Activated CD8-positive, alpha-beta T cell treated with anti-CD3 and anti-CD28 coated beads for 36 hours (primary cell): ENCODE results near the gene TUBAL3. TPM values are rescaled to one million over a fixed set of nuclear protein-coding genes. Genes with fewer than 3 reads are reported as not detected.

Experiments used
- ATAC-seq: fragments of 200-7000 bp; cut with Tn5 transposase; one replicate; pipeline ENCODE4 v1.10.0; 2021; ENCODE audit warnings: mild to moderate bottlenecking, moderate library complexity
- CTCF ChIA-PET: fragments of 350-600 bp; sonication (Branson Sonifier 250); formaldehyde crosslinking; loops from one replicate; lab custom pipeline; 2021; ENCODE audit warnings: antibody characterized with exemption; lab: Charles Lee
- POLR2A ChIA-PET: fragments of 350-600 bp; sonication (Branson Sonifier 250); formaldehyde crosslinking; loops from one replicate; lab custom pipeline; 2021; ENCODE audit warnings: antibody characterized with exemption; lab: Charles Lee
- DNase-seq: peaks from one replicate; pipeline ENCODE4 v3.0.0-alpha.2; 2020
- H3K27ac Mint-ChIP-seq: one replicate; pipeline ENCODE4 v1.8.0; 2021; ENCODE audit warnings: mild to moderate bottlenecking, mixed read lengths
- H3K27me3 Mint-ChIP-seq: one replicate; pipeline ENCODE4 v1.8.0; 2021; ENCODE audit warnings: mixed read lengths
- H3K36me3 Mint-ChIP-seq: one replicate; pipeline ENCODE4 v1.8.0; 2021; ENCODE audit warnings: low read depth, mixed read lengths
- H3K4me1 Mint-ChIP-seq: one replicate; pipeline ENCODE4 v1.8.0; 2021; ENCODE audit warnings: low read depth, mixed read lengths
- H3K4me3 Mint-ChIP-seq: one replicate; pipeline ENCODE4 v1.8.0; 2021; ENCODE audit warnings: mild to moderate bottlenecking, moderate library complexity, mixed read lengths
- H3K9me3 Mint-ChIP-seq: one replicate; pipeline ENCODE4 v1.8.0; 2021; ENCODE audit warnings: mixed read lengths
- CTCF ChIP-seq: fragments of 200-600 bp; IDR thresholded peaks from one replicate; pipeline ENCODE4 v1.8.0; 2022; ENCODE audit warnings: antibody characterized with exemption, mild to moderate bottlenecking
- intact Hi-C: fragments of 100-400 bp; cut with micrococcal nuclease; formaldehyde crosslinking; loops from one replicate; pipeline ENCODE4 v1.10.0; 2022
- total RNA-seq, 2 experiments: library from RNA; stranded (reverse); gene quantifications; one replicate each; pipeline ENCODE4 v1.2.3, GENCODE V29; 2021

The TUBAL3 gene
- total RNA-seq, 2 experiments from 2014 or later, result not detected

GRCh38 chr10:5423771-5424170, 19.1 kb upstream of the TUBAL3 start:
- intact Hi-C loops, result no loop called here
- no peak for DNase-seq
- no peak for TF ChIP-seq CTCF
- ChIA-PET CTCF (interaction anchor here (1.2 to 2.4 kb wide), 3 partner anchors 10 to 206 kb away, joined by 3 to 12 read pairs (median 4); no protein-coding TSS in a partner anchor), POLR2A (interaction anchor here (0.7 kb wide), 1 partner anchor 498 kb away, joined by 3 read pairs; no protein-coding TSS in a partner anchor)
- ATAC-seq, result no peak
- Mint-ChIP-seq H3K4me3 (no peak overlapping the region), H3K36me3 (peaks cover 10% of the 10 kb centered on the region), H3K9me3 (peaks cover 12% of the 10 kb centered on the region), H3K27ac (no peak overlapping the region), H3K27me3 (no peaks in the 10 kb centered on the region), H3K4me1 (peaks cover 2% of the 10 kb centered on the region)

DNA sequence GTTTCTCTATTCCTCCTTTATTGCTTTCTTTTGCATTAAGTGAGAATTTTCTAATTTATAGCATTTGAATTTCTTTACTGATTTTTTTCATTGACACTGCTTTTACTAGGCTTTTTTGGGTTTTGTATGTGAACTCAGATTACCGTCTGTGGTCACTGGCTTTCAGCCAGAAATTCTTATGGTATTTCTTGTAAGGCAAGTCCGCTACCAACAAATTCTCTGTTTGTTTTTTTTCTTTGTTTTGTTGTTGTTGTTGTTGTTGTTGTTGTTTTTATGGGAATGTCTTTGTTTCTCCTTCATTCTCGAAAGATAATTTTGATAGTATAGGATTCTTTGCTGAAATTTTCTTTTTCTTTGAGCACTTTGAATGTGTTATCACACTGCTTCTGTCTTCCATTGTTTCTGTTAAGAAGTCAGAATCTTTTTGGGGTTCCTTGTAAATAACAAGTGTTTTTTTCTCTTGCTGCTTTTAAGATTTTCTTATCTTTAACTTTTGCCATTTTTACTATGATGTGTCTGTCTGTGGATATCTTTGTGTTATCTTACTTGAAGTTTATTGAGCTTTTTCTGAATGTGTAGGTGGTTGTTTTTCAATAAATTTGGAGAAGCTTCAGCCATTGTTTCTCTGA, 15.0 kb upstream of the TUBAL3 start:
- CTCF ChIA-PET, result interaction anchor here (1.4 to 6.1 kb wide), 2 partner anchors 15 to 569 kb away, joined by 5 to 19 read pairs; no protein-coding TSS in a partner anchor
- H3K27me3 Mint-ChIP-seq, result no peaks in the 10 kb centered on the region
- intact Hi-C loops, result no loop called here

DNA sequence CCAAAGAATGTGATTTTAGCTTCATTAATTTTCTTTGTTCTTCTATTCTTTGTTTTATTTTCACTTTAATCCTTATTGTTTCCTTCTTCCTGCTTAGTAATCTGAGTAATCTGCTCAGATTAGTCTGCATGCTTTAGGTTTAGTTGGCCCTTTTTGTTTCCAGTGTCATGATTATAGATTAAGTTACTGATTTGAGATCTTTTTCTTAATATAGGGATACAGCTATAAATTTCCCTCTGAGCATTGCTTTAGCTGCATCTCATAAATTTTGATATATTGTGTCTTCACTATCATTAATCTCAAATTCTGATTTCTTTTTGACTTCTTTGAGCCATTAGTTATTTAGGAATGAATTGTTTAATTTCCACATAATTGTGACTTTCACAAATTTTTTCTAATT, 14.0 kb upstream of the TUBAL3 start:
- intact Hi-C loops, result no loop called here
- Mint-ChIP-seq H3K27me3 (no peaks in the 10 kb centered on the region), H3K36me3 (peaks cover 13% of the 10 kb centered on the region), H3K27ac (no peak overlapping the region), H3K4me3 (no peak overlapping the region), H3K4me1 (peaks cover 2% of the 10 kb centered on the region), H3K9me3 (peaks cover 23% of the 10 kb centered on the region)
- DNase-seq (no peak), ATAC-seq (no peak)
- CTCF ChIA-PET, result interaction anchor here (0.6 to 6.1 kb wide), 4 partner anchors 16 to 568 kb away, joined by 3 to 19 read pairs (median 5); no protein-coding TSS in a partner anchor
- TF ChIP-seq CTCF, result no peak
- POLR2A ChIA-PET, result no interaction called here

More for the DNA sequence above, 15.0 kb upstream of the TUBAL3 start:
- no peak overlapping the region for H3K27ac Mint-ChIP-seq
- no peak overlapping the region for H3K4me3 Mint-ChIP-seq
- H3K9me3 Mint-ChIP-seq, result peaks cover 23% of the 10 kb centered on the region
- H3K36me3 Mint-ChIP-seq, result peaks cover 13% of the 10 kb centered on the region
- POLR2A ChIA-PET, result no interaction called here
- ATAC-seq (no peak), DNase-seq (no peak)
- H3K4me1 Mint-ChIP-seq, result peaks cover 2% of the 10 kb centered on the region
- TF ChIP-seq CTCF, result no peak

- Mint-ChIP-seq H3K4me3 (no peak overlapping the region), H3K27ac (no peak overlapping the region), H3K27me3 (no peaks in the 10 kb centered on the region), H3K4me1 (peaks cover 5% of the 10 kb centered on the region), H3K36me3 (peaks cover 13% of the 10 kb centered on the region), H3K9me3 (peaks cover 23% of the 10 kb centered on the region)
- no peak for TF ChIP-seq CTCF
- ATAC-seq (no peak), DNase-seq (no peak)
- ChIA-PET CTCF (interaction anchor here (1.0 to 6.1 kb wide), 2 partner anchors 17 to 38 kb away, joined by 3 to 19 read pairs; no protein-coding TSS in a partner anchor), POLR2A (no interaction called here)
- intact Hi-C loops, result no loop called here
These were observed 12.4 kb upstream of the TUBAL3 start for GRCh38 chr10:5416981-5417380.
